Measurements from ENCODE around the gene C2CD3. TPM values are rescaled to one million over a fixed set of nuclear protein-coding genes. Genes with fewer than 3 reads are reported as not detected.

The C2CD3 gene, protein sequence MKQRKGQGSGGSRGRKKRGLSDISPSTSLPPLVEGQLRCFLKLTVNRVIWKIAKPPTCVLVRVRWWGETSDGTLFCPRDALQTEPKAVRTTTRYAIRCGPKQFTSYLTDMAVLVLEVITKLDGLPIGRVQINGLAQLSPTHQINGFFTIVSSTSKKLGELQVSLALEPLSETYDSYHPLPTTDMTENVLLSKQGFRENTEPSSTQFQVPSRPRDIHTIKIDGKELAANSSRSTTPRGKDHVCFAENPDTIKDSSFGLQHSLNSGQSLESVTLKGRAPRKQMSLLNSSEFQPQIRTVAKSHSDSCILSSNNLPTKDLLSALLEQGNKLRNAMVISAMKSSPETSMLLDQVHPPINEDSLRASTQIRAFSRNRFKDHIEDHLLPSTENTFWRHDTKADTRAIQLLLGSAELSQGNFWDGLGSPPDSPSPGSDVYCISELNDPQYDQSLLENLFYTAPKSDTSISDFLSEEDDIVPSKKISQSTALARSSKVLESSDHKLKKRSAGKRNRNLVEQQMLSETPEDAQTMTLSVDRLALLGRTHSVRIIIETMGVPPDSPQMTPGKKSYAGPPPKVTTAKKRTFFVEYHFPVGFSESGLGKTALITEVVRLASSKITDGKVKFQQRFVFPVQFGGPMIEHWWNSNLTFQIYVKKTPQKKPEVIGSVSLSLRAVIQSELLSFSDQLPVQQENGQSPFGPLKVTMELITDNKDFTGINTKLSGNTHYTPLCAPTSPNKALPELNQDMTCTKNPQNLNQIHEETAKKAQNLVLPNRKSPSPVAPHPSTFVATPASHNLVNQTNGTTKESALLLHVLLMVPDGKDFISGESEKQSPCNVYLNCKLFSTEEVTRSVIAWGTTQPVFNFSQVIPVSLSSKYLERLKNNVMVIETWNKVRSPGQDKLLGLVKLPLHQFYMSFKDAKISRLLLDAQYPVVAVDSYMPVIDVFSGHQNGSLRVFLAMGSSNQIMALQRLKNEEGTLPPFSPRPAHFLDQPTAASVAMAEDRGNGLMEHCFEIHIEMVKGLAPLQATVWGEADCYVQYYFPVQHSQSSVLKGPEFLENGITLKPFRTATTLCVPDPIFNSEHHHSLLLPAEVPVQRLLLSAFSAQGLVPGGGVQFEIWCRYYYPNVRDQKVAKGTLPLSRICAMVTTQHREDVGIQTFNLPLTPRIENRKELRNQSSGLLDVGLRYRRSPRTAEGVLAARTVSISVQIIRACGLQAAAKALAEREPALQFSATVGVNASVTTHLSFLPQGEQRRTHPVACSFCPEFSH (N-terminal part only)
- 9.6 TPM for total RNA-seq
- long read RNA-seq, partial matches to known transcripts = 3 of 3 reads
- long read RNA-seq, other reads (novel, unspliced or antisense) = 0 of 3 reads

GRCh38 chr11:74170694-74171629, at the start of gene C2CD3, which contains the start of gene PPME1:
C2CD3 (minus strand) TSS chr11:74171002; CDS start chr11:74170792, 210 bp downstream.
PPME1 (plus strand) TSS chr11:74171289; CDS start chr11:74171422, 133 bp downstream.
- ATAC-seq (peak; percentile 99), DNase-seq (ENCODE audit: missing footprints) (peak; percentile 98)
- intact Hi-C loops (cut with DNase I) = loop anchor here (10.0 kb wide), 1 partner anchor 224 kb away; the partner anchor contains the start of gene PGM2L1

- DNase-seq (ENCODE audit: missing footprints) (no peak), ATAC-seq (no peak)
- intact Hi-C loops (cut with DNase I) = no loop called here
These were observed 49.6 kb upstream of the C2CD3 start for GRCh38 chr11:74220376-74220775.

GRCh38 chr11:74212533-74212932, 41.7 kb upstream of the C2CD3 start:
- DNase-seq (ENCODE audit: missing footprints) (no peak), ATAC-seq (no peak)
- intact Hi-C loops (cut with DNase I) = no loop called here

GRCh38 chr11:74208507-74208906, 37.7 kb upstream of the C2CD3 start:
- ATAC-seq (no peak), DNase-seq (ENCODE audit: missing footprints) (no peak)
- intact Hi-C loops (cut with DNase I) = no loop called here

DNA sequence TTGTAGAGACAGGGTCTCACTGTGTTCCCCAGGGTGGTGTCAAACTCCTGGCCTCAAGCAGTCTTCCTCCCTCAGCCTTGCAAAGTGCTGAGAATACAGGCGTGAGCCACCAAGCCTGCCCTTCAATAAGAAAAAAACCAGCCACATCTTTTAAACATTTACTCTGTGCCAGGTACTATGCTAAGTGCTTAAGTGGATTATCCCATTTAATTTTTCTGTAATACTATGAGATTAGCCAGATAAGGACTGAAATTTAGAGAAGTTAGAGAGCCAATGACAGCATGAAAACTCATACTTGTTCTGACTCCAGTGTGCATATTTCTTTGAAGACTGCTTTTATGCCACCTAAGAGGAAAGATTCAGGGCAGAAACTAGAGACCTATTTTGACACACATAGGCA, 35.9 kb upstream of the C2CD3 start:
- no peak for ATAC-seq
- intact Hi-C loops (cut with DNase I) = no loop called here
- DNase-seq (ENCODE audit: missing footprints) = no peak

DNA sequence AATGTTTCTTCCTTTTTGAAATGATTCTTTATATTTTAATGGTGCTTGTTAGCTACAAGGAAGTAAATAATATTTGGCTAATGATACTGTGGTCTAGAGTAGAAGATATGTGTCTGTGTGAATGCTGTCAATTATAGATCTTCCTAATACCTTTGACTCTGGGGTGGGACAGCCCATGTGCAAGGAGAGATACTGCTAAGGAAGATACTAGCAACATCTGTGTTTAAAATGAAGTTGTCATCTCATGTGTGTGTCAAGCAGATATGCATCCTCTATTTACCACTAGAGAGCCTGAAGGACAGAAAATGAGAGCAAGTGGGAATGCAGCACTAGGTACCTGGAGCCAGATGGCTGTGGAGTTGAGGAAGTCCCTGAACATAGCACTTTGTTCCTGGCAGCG, 34.4 kb upstream of the C2CD3 start:
- no peak for DNase-seq (ENCODE audit: missing footprints)
- no peak for ATAC-seq
- intact Hi-C loops (cut with DNase I) = no loop called here

DNA sequence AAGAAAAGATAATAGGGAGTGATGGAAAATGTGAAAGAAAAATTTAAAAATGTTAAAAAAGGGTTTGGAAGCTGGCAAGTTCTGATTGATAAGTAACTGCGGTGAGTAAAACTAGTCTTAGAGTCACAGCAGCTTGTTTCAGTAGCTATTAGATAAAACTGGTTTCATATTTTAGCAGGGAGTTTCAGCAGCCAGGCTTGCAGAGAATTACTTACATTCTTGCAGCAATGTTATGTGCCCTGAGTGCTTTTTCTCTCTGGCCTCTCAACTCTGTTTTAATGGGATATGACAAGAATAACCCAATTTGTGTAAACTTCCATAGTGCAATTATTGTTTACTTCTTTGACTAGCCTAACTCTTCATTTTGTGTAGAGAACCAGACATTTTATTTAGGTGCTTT, 33.9 kb upstream of the C2CD3 start:
- intact Hi-C loops (cut with DNase I) = no loop called here
- no peak for DNase-seq (ENCODE audit: missing footprints)
- no peak for ATAC-seq

- intact Hi-C loops (cut with DNase I) = no loop called here
- ATAC-seq = no peak
- no peak for DNase-seq (ENCODE audit: missing footprints)
These were observed 33.2 kb upstream of the C2CD3 start for GRCh38 chr11:74203966-74204365.

GRCh38 chr11:74196781-74197486, 26.1 kb upstream of the C2CD3 start:
- no peak for ATAC-seq
- intact Hi-C loops (cut with DNase I) = no loop called here
- no peak for DNase-seq (ENCODE audit: missing footprints)

- ATAC-seq = no peak
- no peak for DNase-seq (ENCODE audit: missing footprints)
- intact Hi-C loops (cut with DNase I) = no loop called here
These were observed 25.0 kb upstream of the C2CD3 start for GRCh38 chr11:74195828-74196227.

- intact Hi-C loops (cut with DNase I) = no loop called here
- ATAC-seq (no peak), DNase-seq (ENCODE audit: missing footprints) (no peak)
These were observed 14.9 kb upstream of the C2CD3 start for GRCh38 chr11:74185695-74186094.

DNA sequence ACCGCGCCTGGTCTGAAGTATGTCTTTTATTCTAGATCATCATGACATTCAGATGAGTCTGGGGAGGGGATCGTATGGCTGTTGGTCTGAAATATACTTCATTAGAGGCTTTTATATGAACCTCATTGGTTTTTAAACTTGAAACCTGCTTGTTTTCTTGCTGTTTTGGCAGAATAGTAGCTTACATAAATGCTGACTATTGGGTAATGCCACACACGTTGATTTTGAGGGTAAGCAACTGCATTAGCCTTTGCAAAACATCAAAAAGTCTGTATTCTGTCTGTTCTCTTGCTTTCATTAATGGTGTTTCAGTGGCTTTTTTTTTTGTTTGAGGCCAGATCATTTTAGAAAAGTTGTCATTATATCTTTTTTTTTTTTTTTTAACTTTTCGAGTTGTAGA, 14.5 kb upstream of the C2CD3 start:
- ATAC-seq (no peak), DNase-seq (ENCODE audit: missing footprints) (no peak)
- intact Hi-C loops (cut with DNase I) = no loop called here

GRCh38 chr11:74182635-74183034, 11.8 kb upstream of the C2CD3 start:
- ATAC-seq (no peak), DNase-seq (ENCODE audit: missing footprints) (no peak)
- intact Hi-C loops (cut with DNase I) = no loop called here

GRCh38 chr11:74179234-74180052, 8.6 kb upstream of the C2CD3 start:
- ATAC-seq (no peak), DNase-seq (ENCODE audit: missing footprints) (no peak)
- intact Hi-C loops (cut with DNase I) = loop anchor here (10.0 kb wide), 1 partner anchor 215 kb away; the partner anchor contains the start of gene PGM2L1

DNA sequence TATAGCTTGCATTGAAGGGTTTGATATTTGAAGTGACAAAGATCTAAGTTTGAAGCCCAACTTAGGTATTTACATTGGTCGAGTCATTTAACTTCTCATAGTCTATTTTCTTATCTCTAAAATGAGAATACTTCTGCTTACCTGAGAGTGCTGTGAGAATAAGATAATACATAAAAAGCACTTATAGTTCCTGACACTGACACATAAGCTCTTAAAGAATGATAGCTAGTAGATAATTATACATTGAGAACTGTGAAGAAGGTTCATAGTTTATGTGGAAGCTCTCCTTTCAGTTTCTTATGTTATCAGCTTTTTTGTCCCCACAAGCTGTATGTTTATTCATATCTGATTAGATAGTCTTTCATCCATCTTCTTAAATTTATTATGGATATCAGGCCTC, 5.1 kb upstream of the C2CD3 start:
- ATAC-seq = no peak
- intact Hi-C loops (cut with DNase I) = loop anchor here (10.0 kb wide), 1 partner anchor 219 kb away; the partner anchor contains the start of gene PGM2L1
- no peak for DNase-seq (ENCODE audit: missing footprints)

- no peak for DNase-seq (ENCODE audit: missing footprints)
- intact Hi-C loops (cut with DNase I) = loop anchor here (10.0 kb wide), 1 partner anchor 223 kb away; the partner anchor contains the start of gene PGM2L1
- ATAC-seq = no peak
These were observed 1.2 kb upstream of the C2CD3 start for GRCh38 chr11:74171997-74172396.
